GM12865 (cell line): ENCODE measurements around the gene CHI3L1.

Source experiments
- DNase-seq: peaks from one replicate; pipeline ENCODE4 v3.0.0; 2010; ENCODE audit warnings: low read depth
- H3K4me3 ChIP-seq: 2 replicates; pipeline ENCODE4 v1.5.1; 2011; ENCODE audit warnings: mild to moderate bottlenecking, low read depth, low read length, control low read depth
- TF ChIP-seq, protein P1 (sequence below): IDR thresholded peaks from 2 replicates; pipeline ENCODE4 v1.5.1; 2011; ENCODE audit warnings: low read length, control low read depth, low read depth, inconsistent platforms; ENCODE audit not compliant: insufficient read depth; ENCODE audit errors: missing control alignments

The CHI3L1 gene

DNA sequence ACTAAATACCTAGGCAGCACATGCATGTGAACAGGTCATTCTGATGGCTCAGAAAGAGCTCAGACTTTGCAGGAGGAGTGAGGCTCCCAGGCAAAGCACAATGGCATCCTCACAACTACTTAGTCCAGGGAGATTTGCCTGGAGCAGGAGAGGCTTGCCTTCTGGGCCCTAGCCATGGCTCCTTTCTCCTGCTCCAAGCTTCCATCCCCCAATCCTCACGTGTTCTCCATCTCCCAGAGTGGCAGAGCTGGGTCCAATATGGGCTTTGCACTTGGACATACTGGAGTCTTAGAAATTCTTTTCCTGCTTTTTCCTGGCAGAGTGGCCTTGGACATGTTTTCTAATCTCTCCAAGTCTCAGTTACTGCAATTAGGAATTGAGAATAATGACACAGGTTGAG, 26.7 kb downstream of the CHI3L1 start:
- no peak for DNase-seq
- TF ChIP-seq, protein P1, sequence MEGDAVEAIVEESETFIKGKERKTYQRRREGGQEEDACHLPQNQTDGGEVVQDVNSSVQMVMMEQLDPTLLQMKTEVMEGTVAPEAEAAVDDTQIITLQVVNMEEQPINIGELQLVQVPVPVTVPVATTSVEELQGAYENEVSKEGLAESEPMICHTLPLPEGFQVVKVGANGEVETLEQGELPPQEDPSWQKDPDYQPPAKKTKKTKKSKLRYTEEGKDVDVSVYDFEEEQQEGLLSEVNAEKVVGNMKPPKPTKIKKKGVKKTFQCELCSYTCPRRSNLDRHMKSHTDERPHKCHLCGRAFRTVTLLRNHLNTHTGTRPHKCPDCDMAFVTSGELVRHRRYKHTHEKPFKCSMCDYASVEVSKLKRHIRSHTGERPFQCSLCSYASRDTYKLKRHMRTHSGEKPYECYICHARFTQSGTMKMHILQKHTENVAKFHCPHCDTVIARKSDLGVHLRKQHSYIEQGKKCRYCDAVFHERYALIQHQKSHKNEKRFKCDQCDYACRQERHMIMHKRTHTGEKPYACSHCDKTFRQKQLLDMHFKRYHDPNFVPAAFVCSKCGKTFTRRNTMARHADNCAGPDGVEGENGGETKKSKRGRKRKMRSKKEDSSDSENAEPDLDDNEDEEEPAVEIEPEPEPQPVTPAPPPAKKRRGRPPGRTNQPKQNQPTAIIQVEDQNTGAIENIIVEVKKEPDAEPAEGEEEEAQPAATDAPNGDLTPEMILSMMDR = no peak
- H3K4me3 ChIP-seq = no peak overlapping the region

DNA sequence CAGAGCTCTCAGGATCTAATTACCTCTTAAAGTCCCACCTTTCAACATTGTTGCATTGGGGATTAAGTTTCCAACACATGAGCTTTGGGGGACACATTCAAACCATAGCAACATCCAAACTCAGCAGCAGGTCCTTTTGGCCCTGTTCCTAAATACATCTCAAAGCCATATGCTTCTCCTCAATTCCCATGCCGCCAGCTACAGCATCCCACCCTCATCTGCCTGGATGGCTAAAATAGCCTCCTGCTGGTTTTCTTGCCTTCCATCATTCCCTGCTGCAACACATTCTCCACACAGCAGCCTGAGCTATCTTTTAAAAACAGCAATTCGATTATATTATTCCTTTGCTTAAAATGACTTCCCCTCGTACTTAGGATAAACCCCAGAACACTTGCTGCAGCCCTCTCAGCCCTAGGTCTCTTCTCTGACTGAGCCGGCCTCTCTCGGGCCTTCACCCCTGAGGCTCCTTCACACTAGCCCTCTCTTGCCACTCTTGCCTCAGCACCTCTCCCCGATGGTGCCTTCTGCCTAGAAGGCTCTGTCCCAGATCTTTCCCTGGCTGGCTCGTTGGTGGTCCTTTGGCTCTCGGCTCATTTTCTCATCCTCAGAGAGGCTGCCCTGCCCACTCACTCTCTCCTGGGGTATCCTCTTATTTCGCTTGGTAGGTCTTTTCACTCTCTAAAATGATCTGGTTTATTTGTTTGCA, 27.4 kb downstream of the CHI3L1 start:
- no peak for DNase-seq
- H3K4me3 ChIP-seq = no peak overlapping the region
- TF ChIP-seq, protein P1 = no peak

GRCh38 chr1:203158423-203158822, 28.1 kb downstream of the CHI3L1 start:
- TF ChIP-seq, protein P1 = no peak
- no peak overlapping the region for H3K4me3 ChIP-seq

GRCh38 chr1:203156280-203156679, 30.2 kb downstream of the CHI3L1 start:
- DNase-seq = no peak
- TF ChIP-seq, protein P1 = no peak
- no peak overlapping the region for H3K4me3 ChIP-seq

More at GRCh38 chr1:203158423-203158822, 28.1 kb downstream of the CHI3L1 start:
- DNase-seq = no peak

- DNase-seq = no peak
- TF ChIP-seq, protein P1 = no peak
- no peak overlapping the region for H3K4me3 ChIP-seq
These were observed 32.3 kb downstream of the CHI3L1 start for GRCh38 chr1:203153989-203154821.

DNA sequence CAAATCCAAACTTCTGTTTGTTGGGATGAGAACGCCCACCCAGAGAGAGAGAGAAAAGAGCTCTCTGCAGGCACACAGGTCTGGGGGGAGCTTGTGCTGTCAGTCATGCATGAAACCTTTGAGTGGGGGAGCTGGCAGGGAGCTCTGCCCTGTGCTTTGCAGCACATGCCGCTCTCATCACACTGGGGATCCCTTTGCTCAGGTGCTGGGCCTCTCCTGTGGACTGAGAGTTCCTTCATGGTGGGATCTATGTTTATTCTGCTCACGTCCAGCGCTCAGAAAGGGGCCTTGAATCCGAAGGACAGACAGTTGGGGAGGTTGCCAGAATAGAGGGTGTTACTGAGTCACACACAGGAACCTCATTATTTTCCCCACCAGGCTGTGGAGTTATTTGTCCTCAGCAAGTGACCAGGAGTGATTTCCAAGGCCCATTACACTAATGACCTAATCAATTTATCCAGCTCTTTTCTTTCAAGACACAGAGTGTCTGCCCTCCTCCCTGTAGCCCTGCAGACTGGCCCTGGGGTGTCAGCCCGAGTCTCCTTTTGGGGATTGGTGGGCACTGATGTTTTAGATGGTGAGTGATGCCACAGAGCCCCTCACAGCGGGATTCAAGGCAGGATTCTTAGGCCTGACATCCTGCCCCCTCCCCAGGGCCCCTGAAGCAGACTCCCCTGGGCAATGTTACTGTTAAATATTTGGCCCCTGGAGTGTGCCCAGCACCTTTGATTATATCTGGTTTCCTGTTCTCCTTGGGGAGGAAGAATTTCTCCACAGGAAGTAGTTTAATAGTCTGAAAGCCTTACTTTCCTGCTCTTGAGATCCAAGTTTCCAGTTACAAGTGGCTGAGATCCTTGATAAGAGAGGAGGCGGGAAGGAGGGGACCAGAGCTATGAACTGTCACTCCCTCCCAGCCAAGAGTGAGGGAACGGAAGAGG, 33.2 kb downstream of the CHI3L1 start:
- no peak for DNase-seq
- no peak overlapping the region for H3K4me3 ChIP-seq
- TF ChIP-seq, protein P1 = no peak
